DOHH2 (cell line): ENCODE data around the gene ARL1.

Experiments used
- H3F3A ChIP-seq: fragments of 200-600 bp; sonication (generic), shearing (Covaris generic); 2 replicates; pipeline ENCODE4 v1.6.0; 2016; ENCODE audit warnings: antibody characterized with exemption, mild to moderate bottlenecking; ENCODE audit not compliant: control insufficient read depth, insufficient read depth
- H3K27ac ChIP-seq: fragments of 200-600 bp; sonication (generic); 2 replicates; pipeline ENCODE4 v1.5.1; 2014; ENCODE audit warnings: low read depth, mild to moderate bottlenecking, low read length, moderate library complexity
- H3K27me3 ChIP-seq: fragments of 200-600 bp; sonication (generic); 2 replicates; pipeline ENCODE4 v1.6.1; 2014; ENCODE audit warnings: mild to moderate bottlenecking, low read length, mixed read lengths; ENCODE audit not compliant: control insufficient read depth
- H3K36me3 ChIP-seq: fragments of 200-600 bp; sonication (generic); 2 replicates; pipeline ENCODE4 v1.6.1; 2014; ENCODE audit warnings: mild to moderate bottlenecking, low read length, moderate library complexity, mixed read lengths; ENCODE audit not compliant: control insufficient read depth
- H3K4me1 ChIP-seq: fragments of 200-600 bp; sonication (generic); 2 replicates; pipeline ENCODE4 v1.6.1; 2014; ENCODE audit warnings: mild to moderate bottlenecking, low read length, mixed read lengths; ENCODE audit not compliant: control insufficient read depth
- H3K4me2 ChIP-seq: fragments of 200-600 bp; sonication (generic); 2 replicates; pipeline ENCODE4 v1.6.0; 2014; ENCODE audit warnings: mild to moderate bottlenecking, low read length, moderate library complexity
- H3K4me3 ChIP-seq: fragments of 200-600 bp; sonication (generic); 2 replicates; pipeline ENCODE4 v1.5.1; 2014; ENCODE audit warnings: mild to moderate bottlenecking, low read length, mixed read lengths
- H3K79me2 ChIP-seq: fragments of 200-600 bp; sonication (generic); 2 replicates; pipeline ENCODE4 v1.6.1; 2014; ENCODE audit warnings: mild to moderate bottlenecking, low read length, mixed read lengths; ENCODE audit not compliant: control insufficient read depth
- H3K9me2 ChIP-seq: fragments of 200-600 bp; sonication (generic); replicated peaks from 2 replicates; pipeline ENCODE4 v1.6.1; 2014; ENCODE audit warnings: mild to moderate bottlenecking, low read length, mixed read lengths; ENCODE audit not compliant: control insufficient read depth
- H3K9me3 ChIP-seq: fragments of 200-600 bp; sonication (generic); 2 replicates; pipeline ENCODE4 v1.6.1; 2014; ENCODE audit warnings: antibody characterized with exemption, low read length, mixed read lengths; ENCODE audit not compliant: control insufficient read depth, insufficient read depth
- H4K20me1 ChIP-seq: fragments of 200-600 bp; sonication (generic); 2 replicates; pipeline ENCODE4 v1.6.0; 2014; ENCODE audit warnings: low read depth, mild to moderate bottlenecking, antibody characterized with exemption, low read length, moderate library complexity; ENCODE audit not compliant: control insufficient read depth, insufficient read depth
- EZH2phosphoT487 ChIP-seq: fragments of 200-600 bp; sonication (generic); IDR thresholded peaks from 2 replicates; pipeline ENCODE4 v1.6.1; 2017; ENCODE audit warnings: borderline replicate concordance, mild to moderate bottlenecking, antibody characterized with exemption, low read length, moderate library complexity, mixed read lengths
- TF ChIP-seq, protein P1 (sequence below): fragments of 200-600 bp; sonication (generic); IDR thresholded peaks from one replicate; pipeline ENCODE4 v1.5.1; 2014; ENCODE audit warnings: antibody characterized with exemption, mild to moderate bottlenecking, low read depth, low read length; ENCODE audit not compliant: poor library complexity, severe bottlenecking

ARL1 gene

DNA sequence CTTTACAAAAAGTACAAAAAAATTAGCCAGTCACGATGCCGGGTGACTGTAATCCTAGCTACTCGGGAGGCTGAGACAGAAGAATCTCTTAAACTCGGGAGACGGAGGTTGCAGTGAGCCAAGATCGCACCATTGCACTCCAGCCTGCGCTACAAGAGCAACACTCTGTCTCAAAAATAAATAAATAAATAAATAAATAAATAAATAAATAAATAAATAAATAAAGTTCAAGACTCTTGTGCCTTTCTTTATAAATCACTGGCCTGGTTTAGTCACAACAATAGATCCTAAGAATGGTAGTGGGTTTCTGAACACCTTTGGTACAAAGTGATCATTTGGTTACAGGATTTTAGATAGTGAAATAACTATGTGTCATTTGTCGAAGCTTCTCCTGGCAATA lies 46.1 kb downstream of the ARL1 start:
- Histone ChIP-seq H3K27me3 (no peaks in the 10 kb centered on the region), H3K36me3 (peaks cover 74% of the 10 kb centered on the region), H4K20me1 (no peaks in the 10 kb centered on the region), H3K27ac (no peak overlapping the region), H3K4me1 (no peaks in the 10 kb centered on the region), H3K79me2 (no peaks in the 10 kb centered on the region), H3K4me2 (no peak overlapping the region), H3F3A (no peaks in the 10 kb centered on the region), H3K9me3 (no peaks in the 10 kb centered on the region), H3K4me3 (no peak overlapping the region), H3K9me2 (no peaks in the 10 kb centered on the region)
- TF ChIP-seq, protein P1, sequence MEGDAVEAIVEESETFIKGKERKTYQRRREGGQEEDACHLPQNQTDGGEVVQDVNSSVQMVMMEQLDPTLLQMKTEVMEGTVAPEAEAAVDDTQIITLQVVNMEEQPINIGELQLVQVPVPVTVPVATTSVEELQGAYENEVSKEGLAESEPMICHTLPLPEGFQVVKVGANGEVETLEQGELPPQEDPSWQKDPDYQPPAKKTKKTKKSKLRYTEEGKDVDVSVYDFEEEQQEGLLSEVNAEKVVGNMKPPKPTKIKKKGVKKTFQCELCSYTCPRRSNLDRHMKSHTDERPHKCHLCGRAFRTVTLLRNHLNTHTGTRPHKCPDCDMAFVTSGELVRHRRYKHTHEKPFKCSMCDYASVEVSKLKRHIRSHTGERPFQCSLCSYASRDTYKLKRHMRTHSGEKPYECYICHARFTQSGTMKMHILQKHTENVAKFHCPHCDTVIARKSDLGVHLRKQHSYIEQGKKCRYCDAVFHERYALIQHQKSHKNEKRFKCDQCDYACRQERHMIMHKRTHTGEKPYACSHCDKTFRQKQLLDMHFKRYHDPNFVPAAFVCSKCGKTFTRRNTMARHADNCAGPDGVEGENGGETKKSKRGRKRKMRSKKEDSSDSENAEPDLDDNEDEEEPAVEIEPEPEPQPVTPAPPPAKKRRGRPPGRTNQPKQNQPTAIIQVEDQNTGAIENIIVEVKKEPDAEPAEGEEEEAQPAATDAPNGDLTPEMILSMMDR = no peak
- TF ChIP-seq EZH2phosphoT487 = no peak

DNA sequence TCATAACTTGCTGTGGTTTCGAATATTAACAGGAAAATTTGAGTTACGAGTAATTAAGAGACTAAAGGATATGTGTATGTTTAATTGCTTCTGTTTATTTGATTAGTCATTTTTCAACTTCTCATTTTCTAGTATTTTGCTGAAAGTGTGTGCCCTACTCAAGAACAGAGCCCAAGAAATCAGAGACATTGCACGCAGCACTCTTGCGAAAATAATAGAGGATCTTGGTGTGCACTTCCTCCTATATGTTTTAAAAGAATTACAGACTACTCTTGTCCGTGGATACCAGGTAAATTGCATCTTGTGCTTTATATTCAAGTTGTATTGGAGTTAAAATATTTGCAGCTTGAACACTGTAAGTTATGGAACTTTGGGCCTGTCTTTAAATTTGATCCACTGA lies 50.8 kb downstream of the ARL1 start:
- TF ChIP-seq, protein P1 = no peak
- TF ChIP-seq EZH2phosphoT487 = no peak
- H4K20me1 ChIP-seq = no peaks in the 10 kb centered on the region
- no peaks in the 10 kb centered on the region for H3K9me2 ChIP-seq

DNA sequence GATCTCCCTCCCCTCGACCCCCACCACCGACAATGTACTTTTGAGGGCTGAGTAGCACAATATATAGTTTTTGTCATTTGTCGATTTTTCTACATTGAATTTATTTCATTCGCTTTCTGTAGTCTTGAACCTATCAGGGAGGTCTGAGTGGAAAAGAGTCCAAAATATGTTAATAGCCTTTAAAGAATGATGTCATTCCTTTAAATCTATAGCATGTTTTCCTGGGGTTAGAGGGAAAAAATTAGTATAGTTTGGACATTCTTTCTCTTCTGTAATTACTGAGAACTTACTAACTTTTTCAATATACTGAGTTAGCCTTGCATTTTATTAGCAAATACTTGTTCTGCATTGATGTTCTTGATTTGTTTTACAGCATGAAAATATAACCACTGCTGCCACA lies 55.9 kb downstream of the ARL1 start:
- H3K4me3 ChIP-seq = no peak overlapping the region
- no peaks in the 10 kb centered on the region for H4K20me1 ChIP-seq
- TF ChIP-seq EZH2phosphoT487 = no peak
- TF ChIP-seq, protein P1 = no peak
- H3K9me2 ChIP-seq = no peaks in the 10 kb centered on the region
- H3K9me3 ChIP-seq = no peaks in the 10 kb centered on the region
- H3K27ac ChIP-seq = no peak overlapping the region
- no peaks in the 10 kb centered on the region for H3K27me3 ChIP-seq
- no peaks in the 10 kb centered on the region for H3K4me1 ChIP-seq
- H3K79me2 ChIP-seq = no peaks in the 10 kb centered on the region
- no peaks in the 10 kb centered on the region; the same call in 1 of the 2 replicates for H3F3A ChIP-seq
- H3K36me3 ChIP-seq = peaks cover 78% of the 10 kb centered on the region
- H3K4me2 ChIP-seq = no peak overlapping the region

More for the DNA sequence above, 50.8 kb downstream of the ARL1 start:
- H3F3A ChIP-seq = no peaks in the 10 kb centered on the region
- H3K4me3 ChIP-seq = no peak overlapping the region
- peaks cover 71% of the 10 kb centered on the region for H3K36me3 ChIP-seq
- H3K4me2 ChIP-seq = no peak overlapping the region
- H3K79me2 ChIP-seq = no peaks in the 10 kb centered on the region
- no peaks in the 10 kb centered on the region for H3K9me3 ChIP-seq
- no peaks in the 10 kb centered on the region for H3K27me3 ChIP-seq
- no peaks in the 10 kb centered on the region for H3K4me1 ChIP-seq
- H3K27ac ChIP-seq = no peak overlapping the region

DNA sequence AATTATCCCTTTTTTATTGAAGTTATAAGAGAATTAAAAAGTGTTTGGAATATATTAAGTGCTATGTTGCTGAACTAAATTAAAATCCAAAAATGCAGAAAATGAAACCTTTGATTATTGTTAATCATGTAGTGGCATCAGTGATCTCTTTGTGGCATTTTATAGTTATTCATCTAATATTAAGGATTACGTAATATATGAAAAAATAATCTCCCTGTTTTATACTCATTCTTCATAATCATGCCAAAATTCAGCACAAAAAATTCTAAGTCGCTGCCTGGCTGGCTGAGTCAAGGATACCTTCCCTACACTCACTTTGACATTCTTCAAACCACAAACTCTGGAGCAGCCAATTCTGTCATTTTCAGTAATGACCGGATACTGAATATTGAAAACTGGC lies 63.7 kb downstream of the ARL1 start:
- peaks cover 75% of the 10 kb centered on the region for H3K36me3 ChIP-seq
- H3K27me3 ChIP-seq = no peaks in the 10 kb centered on the region
- no peak overlapping the region for H3K27ac ChIP-seq
- H3K9me3 ChIP-seq = no peaks in the 10 kb centered on the region
- no peak overlapping the region for H3K4me2 ChIP-seq
- H3K79me2 ChIP-seq = no peaks in the 10 kb centered on the region
- no peak overlapping the region for H3K4me3 ChIP-seq
- H4K20me1 ChIP-seq = no peaks in the 10 kb centered on the region
- no peak for TF ChIP-seq EZH2phosphoT487
- TF ChIP-seq, protein P1 = no peak
- H3K9me2 ChIP-seq = no peaks in the 10 kb centered on the region
- peaks cover 17% of the 10 kb centered on the region for H3K4me1 ChIP-seq
- H3F3A ChIP-seq = peaks cover 4% of the 10 kb centered on the region; the same call in 1 of the 2 replicates
